Parietal lobe (tissue), 1 donor: Measurements from ENCODE around the gene ATF4. TPM values are rescaled to one million over a fixed set of nuclear protein-coding genes. Genes with fewer than 3 reads are reported as not detected.

Experiments
- total RNA-seq: library from RNA; depleted of rRNA; stranded (reverse); fragments of >200 nt; gene quantifications from one replicate; pipeline ENCODE4 v1.2.3, GENCODE V29; 2014

ATF4 gene, protein sequence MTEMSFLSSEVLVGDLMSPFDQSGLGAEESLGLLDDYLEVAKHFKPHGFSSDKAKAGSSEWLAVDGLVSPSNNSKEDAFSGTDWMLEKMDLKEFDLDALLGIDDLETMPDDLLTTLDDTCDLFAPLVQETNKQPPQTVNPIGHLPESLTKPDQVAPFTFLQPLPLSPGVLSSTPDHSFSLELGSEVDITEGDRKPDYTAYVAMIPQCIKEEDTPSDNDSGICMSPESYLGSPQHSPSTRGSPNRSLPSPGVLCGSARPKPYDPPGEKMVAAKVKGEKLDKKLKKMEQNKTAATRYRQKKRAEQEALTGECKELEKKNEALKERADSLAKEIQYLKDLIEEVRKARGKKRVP
- total RNA-seq = 122 TPM

DNA sequence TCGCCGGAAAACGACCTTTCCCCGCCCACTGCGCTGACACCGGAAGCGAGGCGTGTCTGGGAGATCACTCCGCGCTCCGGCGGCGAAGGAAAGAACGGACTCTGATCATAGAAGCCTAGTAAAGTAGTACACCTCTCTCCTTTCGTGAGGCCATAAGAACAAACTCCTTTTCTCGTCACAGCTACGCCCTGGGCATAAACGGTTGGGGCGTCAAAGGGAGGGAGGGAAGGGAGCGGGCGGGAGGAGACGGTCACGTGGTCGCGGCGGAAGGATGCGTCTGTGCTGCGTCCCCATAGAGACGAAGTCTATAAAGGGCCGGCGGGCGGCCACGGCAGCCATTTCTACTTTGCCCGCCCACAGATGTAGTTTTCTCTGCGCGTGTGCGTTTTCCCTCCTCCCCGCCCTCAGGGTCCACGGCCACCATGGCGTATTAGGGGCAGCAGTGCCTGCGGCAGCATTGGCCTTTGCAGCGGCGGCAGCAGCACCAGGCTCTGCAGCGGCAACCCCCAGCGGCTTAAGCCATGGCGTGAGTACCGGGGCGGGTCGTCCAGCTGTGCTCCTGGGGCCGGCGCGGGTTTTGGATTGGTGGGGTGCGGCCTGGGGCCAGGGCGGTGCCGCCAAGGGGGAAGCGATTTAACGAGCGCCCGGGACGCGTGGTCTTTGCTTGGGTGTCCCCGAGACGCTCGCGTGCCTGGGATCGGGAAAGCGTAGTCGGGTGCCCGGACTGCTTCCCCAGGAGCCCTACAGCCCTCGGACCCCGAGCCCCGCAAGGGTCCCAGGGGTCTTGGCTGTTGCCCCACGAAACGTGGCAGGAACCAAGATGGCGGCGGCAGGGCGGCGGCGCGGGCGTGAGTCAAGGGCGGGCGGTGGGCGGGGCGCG lies at the start of gene ATF4:
Gene ATF4, plus strand, starts transcription at position 337 of the 880 bp plus-strand sequence. CDS start 884 bp downstream, outside the sequence.

DNA sequence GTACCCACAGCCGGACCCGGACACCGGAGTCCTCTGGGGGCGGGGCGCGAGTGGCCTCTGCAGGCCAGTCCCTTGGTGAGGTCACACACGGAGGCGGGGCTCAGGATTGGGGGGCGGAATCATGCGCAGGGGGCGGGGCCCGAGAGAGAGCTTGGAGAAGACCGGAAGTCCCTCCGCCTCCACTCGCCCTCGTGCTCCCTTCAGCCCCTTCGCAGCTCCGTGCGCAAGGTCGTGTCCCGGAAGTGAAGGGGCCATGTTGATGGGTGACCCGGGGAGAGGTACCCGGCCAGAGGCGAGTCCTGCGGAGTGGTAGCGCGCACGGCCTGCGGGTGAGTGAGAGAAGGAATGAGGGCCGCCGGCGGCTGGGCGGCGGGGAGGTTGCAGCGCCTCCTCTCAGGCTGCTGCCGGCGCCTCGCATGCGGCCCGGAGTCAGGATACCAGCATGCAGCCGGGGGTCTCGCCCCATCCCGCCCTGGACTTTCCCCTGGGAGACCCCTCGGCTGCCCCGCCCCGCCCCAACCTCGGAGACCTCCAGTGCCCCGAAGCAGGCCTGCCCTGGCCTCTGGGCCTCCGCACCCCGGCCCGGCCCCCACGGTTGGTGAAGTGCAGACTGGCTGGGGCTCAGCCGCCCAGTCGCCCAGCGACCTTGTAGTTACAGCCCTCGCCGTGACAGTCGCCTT lies 18.1 kb upstream of the ATF4 start, which contains the start of gene MIEF1:
Gene MIEF1, plus strand, starts transcription at position 182 of the 680 bp plus-strand sequence. CDS start 9,005 bp downstream, outside the sequence.

DNA sequence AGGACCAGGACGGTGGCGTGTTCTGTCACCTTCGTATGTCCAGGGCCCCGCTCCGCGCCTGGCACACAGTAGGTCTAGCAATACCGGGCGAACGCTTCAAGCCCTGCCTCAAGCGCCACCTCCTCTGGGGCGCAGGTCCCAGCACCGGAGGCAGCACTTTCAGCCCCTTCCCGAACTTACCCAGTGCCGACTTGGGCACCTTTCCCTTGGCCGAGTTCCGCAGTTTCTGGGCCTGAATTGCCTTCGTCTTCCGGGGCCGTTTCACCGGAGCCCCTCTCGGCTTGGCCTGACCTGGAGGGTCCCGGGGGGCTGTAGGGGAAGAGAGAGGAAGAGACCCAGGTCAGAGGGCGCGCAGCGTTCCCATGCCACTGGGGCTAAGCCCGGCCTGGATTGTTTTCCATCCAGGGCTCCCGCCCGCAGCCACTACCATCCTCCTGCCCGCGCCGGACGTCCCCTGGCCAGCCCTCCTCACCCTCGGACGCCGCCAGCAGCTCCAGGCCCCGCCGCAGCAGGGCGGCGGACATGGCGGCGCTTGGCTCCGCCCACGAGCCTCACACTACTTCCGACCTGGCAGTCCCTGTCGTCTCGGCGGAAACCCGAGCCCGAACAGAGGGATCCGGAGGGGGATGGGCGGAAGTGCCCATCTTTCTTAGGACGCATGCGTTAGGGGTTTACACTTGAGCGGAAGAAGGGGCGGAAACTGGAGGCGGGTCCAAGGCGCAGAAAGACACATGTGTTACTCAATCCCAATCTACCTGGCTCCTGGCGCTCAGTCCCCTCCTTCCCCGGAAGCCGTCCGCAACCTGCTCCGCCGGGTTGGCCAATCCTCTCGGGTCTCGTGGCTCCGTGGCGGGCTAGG lies 12.1 kb downstream of the ATF4 start, which contains the start of gene RPS19BP1:
Gene RPS19BP1, minus strand, starts transcription at position 534 of the 859 bp plus-strand sequence. Its CDS starts 10 bp downstream, at position 524.

DNA sequence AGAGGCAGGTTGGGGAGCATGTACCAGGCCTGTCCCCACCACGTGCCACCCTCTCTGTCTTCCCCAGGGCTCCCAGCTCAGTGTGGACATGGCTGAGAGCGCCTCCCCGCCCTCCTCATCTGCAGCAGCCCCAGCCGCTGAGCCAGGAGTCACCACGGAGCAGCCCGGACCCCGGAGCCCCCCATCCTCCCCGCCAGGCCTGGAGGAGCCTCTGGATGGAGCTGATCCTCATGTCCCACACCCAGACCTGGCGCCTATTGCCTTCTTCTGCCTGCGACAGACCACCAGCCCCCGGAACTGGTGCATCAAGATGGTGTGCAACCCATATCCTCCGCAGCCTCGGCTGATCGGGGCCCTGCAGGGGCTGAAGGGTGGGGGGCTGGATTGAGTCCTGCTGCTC lies 50.3 kb downstream of the ATF4 start, which contains the start of gene CACNA1I:
Gene CACNA1I, plus strand, starts transcription at position 89 of the 400 bp plus-strand sequence. Its CDS starts 0 bp downstream, at position 89.

Other genes with a start within 250 kb of the ATF4 start
- gene RPL3, start 200.9 kb upstream of the ATF4 start, total RNA-seq = 1,222 TPM
- 68.9 TPM for gene SYNGR1, start 170.6 kb upstream of the ATF4 start, total RNA-seq
- gene TAB1, start 120.8 kb upstream of the ATF4 start, total RNA-seq = 35.4 TPM
- gene MGAT3, start 63.5 kb upstream of the ATF4 start, total RNA-seq = 26.6 TPM
- gene MIEF1, start 18.3 kb upstream of the ATF4 start, total RNA-seq = 21.6 TPM
- 30.4 TPM for gene RPS19BP1, start 12.2 kb downstream of the ATF4 start, total RNA-seq
- gene CACNA1I, start 50.2 kb downstream of the ATF4 start, total RNA-seq = 13.5 TPM